K562 (cell line): ENCODE results near the gene EXOSC6. TPM values are rescaled to one million over a fixed set of nuclear protein-coding genes. Genes with fewer than 3 reads are reported as not detected.

Source experiments
- BRD9 ChIP-seq: fragments of 450-650 bp; IDR thresholded peaks from 2 replicates; pipeline ENCODE4 v1.6.1; 2018; ENCODE audit warnings: low read depth; ENCODE audit not compliant: partially characterized antibody
- CTCF ChIP-seq, 3 experiments: IDR thresholded peaks in 2 of 3; conservative IDR thresholded peaks in 1 of 3; 2 replicates each; pipeline ENCODE4 v1.5.1; 2011 to 2012; ENCODE audit warnings: low read length in 3 of 3, mild to moderate bottlenecking in 3 of 3, control low read depth in 2 of 3, improper control_type of control experiment in 1 of 3, inconsistent platforms in 1 of 3, low read depth in 1 of 3, mixed read lengths in 1 of 3, moderate library complexity in 1 of 3; ENCODE audit not compliant: insufficient read depth in 2 of 3
- EP300 ChIP-seq: IDR thresholded peaks from 2 replicates; pipeline ENCODE4 v1.6.1; 2012; ENCODE audit warnings: low read length, improper control_type of control experiment
- ETS2 ChIP-seq: IDR thresholded peaks from 2 replicates; pipeline ENCODE4 v1.6.1; 2016; ENCODE audit warnings: borderline replicate concordance, missing genetic modification characterization, mild to moderate bottlenecking, moderate library complexity, missing compliant biosample characterization; ENCODE audit not compliant: poor library complexity, severe bottlenecking
- ETV5 ChIP-seq: sonication (generic); formaldehyde crosslinking; IDR thresholded peaks from 2 replicates; pipeline ENCODE4 v1.4.0; 2020; ENCODE audit warnings: low read depth, mild to moderate bottlenecking, missing genetic modification reagents
- KLF1 ChIP-seq: fragments of 450-650 bp; IDR thresholded peaks from 2 replicates; pipeline ENCODE4 v1.6.1; 2016; ENCODE audit warnings: missing genetic modification characterization, missing compliant biosample characterization
- NELFE ChIP-seq: IDR thresholded peaks from 2 replicates; pipeline ENCODE4 v1.6.1; 2011; ENCODE audit warnings: mild to moderate bottlenecking; ENCODE audit not compliant: insufficient read depth, insufficient read length
- PHF20 ChIP-seq: fragments of 450-650 bp; IDR thresholded peaks from 2 replicates; pipeline ENCODE4 v1.6.1; 2018; ENCODE audit not compliant: partially characterized antibody
- RERE ChIP-seq: sonication (generic); formaldehyde crosslinking; IDR thresholded peaks from 2 replicates; pipeline ENCODE4 v1.8.0; 2023; ENCODE audit warnings: missing genetic modification reagents, mild to moderate bottlenecking, borderline replicate concordance
- SIRT6 ChIP-seq: IDR thresholded peaks from one replicate; pipeline ENCODE4 v1.6.1; 2012; ENCODE audit warnings: low read depth, mild to moderate bottlenecking, control low read depth, inconsistent platforms, low read length, moderate library complexity
- TFAP4 ChIP-seq: sonication (generic); formaldehyde crosslinking; IDR thresholded peaks from 2 replicates; pipeline ENCODE4 v1.8.0; 2022; ENCODE audit warnings: missing genetic modification reagents, mild to moderate bottlenecking, moderate library complexity, borderline replicate concordance
- THRAP3 ChIP-seq: fragments of 450-650 bp; IDR thresholded peaks from 2 replicates; pipeline ENCODE4 v1.6.1; 2016; ENCODE audit warnings: mild to moderate bottlenecking, inconsistent platforms, borderline replicate concordance
- TSHZ1 ChIP-seq: fragments of 250-450 bp; sonication (Bioruptor Pico); IDR thresholded peaks from 2 replicates; pipeline ENCODE4 v1.4.0; 2020; ENCODE audit warnings: mild to moderate bottlenecking, moderate library complexity
- U2AF2 ChIP-seq: fragments of 200-400 bp; formaldehyde crosslinking; optimal IDR thresholded peaks from 2 replicates; pipeline ENCODE3; 2017; ENCODE audit warnings: low read depth, mild to moderate bottlenecking, low read length
- ZNF324 ChIP-seq: fragments of 250-450 bp; sonication (Bioruptor Pico); IDR thresholded peaks from 2 replicates; pipeline ENCODE4 v1.4.0; 2020; ENCODE audit warnings: mild to moderate bottlenecking
- ZNF696 ChIP-seq: fragments of 250-450 bp; sonication (Bioruptor Pico); conservative IDR thresholded peaks from 2 replicates; pipeline ENCODE4 v1.4.0; 2020; ENCODE audit warnings: mild to moderate bottlenecking, moderate library complexity
- polyA plus RNA-seq, 8 experiments: library from polyadenylated mRNA; depleted of rRNA in 4 of 8; stranded (reverse) in 5 of 8; unstranded in 3 of 8; fragments of >200 nt; fragmentation: Nextera tagmentation in 2 of 8; fragmentation: Illumina TruSeq in 1 of 8; extraction: Ambion mirVana in 2 of 8; extraction: Trizol in 1 of 8; gene quantifications; 2 replicates each; pipeline versions ENCODE4 v1.2.1 to v1.2.3, GENCODE V29; 2011 to 2014; ENCODE audit warnings: inconsistent platforms in 1 of 8, missing spikeins in 1 of 8
- total RNA-seq, 7 experiments: library from RNA; depleted of rRNA in 6 of 7; stranded (reverse); fragments of >200 nt in 6 of 7; fragmentation: Illumina TruSeq in 2 of 7; extraction: Trizol in 2 of 7; gene quantifications; 2 replicates each; pipeline versions ENCODE4 v1.2.1 to v1.2.3, GENCODE V29; 2011 to 2021; ENCODE audit warnings: low replicate concordance in 1 of 7

EXOSC6 gene
- total and polyA plus RNA-seq, 9 of the 15 experiments (the other 6 are each of a cell fraction or from before 2014, with no cell fraction given): 9.2 to 29.0 (median 15.6) TPM

GRCh38 chr16:70252355-70252988 lies 732 bp upstream of the EXOSC6 start (continued):
- TF ChIP-seq ETS2: no peak
- no peak for TF ChIP-seq SIRT6
- TF ChIP-seq KLF1 (tag): no peak
- no peak for TF ChIP-seq THRAP3
- TF ChIP-seq BRD9: no peak
- no peak for TF ChIP-seq ZNF324 (CRISPR knock-in tag)
- TF ChIP-seq EP300: peak; percentile 14; the same call in 1 of the 2 replicates
- TF ChIP-seq CTCF (IDR thresholded peaks at IDR 0.05 in 2 of 3, conservative IDR thresholded peaks at IDR 0.05 in 1 of 3; ENCODE audit: insufficient read depth in 2 of 3, low read depth in 1 of 3, low read length in 3 of 3): peak; percentile 67 to 89 (median 76)
- TF ChIP-seq U2AF2: no peak
- no peak for TF ChIP-seq TSHZ1
- no peak for TF ChIP-seq PHF20
- TF ChIP-seq ZNF696: no peak
- no peak for TF ChIP-seq ETV5
- peak; percentile 69; the same call in 1 of the 2 replicates for TF ChIP-seq TFAP4
- TF ChIP-seq NELFE: no peak
- TF ChIP-seq RERE (CRISPR knock-in tag): 0 out of 2 replicates have a peak, but pooled peaks have one; percentile 14
